H7 (cell line): Measurements from ENCODE around the gene MYO5C. TPM values are rescaled to one million over a fixed set of nuclear protein-coding genes. Genes with fewer than 3 reads are reported as not detected.

Experiments
- DNase-seq: peaks from one replicate; pipeline ENCODE4 v3.0.0; 2012
- H3K27me3 ChIP-seq: 2 replicates; pipeline ENCODE4 v1.6.0; 2011; ENCODE audit warnings: mild to moderate bottlenecking, low read length; ENCODE audit not compliant: control insufficient read depth, insufficient read depth
- H3K36me3 ChIP-seq: replicated peaks from 2 replicates; pipeline ENCODE4 v1.5.1; 2011; ENCODE audit warnings: low read length; ENCODE audit not compliant: control insufficient read depth, insufficient read depth
- H3K4me3 ChIP-seq: 2 replicates; pipeline ENCODE4 v1.5.1; 2011; ENCODE audit warnings: low read depth, mild to moderate bottlenecking, control low read depth, low read length, moderate library complexity; ENCODE audit not compliant: insufficient read depth
- total RNA-seq: library from RNA; depleted of rRNA; stranded (reverse); fragments of >200 nt; shearing (Covaris generic); gene quantifications from 2 replicates; pipeline ENCODE4 v1.2.3, GENCODE V29; 2014

Gene MYO5C
- total RNA-seq, 1 experiment from 2014 or later, result 1.7 TPM

DNA sequence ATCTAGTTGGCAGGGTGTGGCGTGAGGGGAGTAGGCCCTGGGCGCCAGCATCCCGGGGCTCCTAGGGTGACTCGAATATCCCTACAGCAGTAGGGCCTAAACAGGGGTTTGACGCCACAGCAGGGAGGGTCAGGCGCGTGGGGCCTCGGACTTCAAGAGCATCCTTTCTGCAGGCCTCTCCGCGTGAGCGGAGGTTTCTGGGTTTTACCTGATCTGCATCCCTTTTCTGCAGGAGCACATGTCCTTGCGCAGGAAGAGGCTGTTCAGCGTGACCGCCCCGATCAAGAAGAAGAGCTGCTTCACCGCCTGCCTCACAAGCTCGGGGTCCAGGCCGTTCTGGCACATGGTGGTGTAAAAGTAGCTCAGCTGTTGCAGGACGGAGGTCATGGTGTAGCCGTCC, 90.9 kb downstream of the MYO5C start:
- DNase-seq, result no peak
- Histone ChIP-seq H3K4me3 (no peak overlapping the region), H3K27me3 (no peaks in the 10 kb centered on the region), H3K36me3 (peaks cover 6% of the 10 kb centered on the region)

DNA sequence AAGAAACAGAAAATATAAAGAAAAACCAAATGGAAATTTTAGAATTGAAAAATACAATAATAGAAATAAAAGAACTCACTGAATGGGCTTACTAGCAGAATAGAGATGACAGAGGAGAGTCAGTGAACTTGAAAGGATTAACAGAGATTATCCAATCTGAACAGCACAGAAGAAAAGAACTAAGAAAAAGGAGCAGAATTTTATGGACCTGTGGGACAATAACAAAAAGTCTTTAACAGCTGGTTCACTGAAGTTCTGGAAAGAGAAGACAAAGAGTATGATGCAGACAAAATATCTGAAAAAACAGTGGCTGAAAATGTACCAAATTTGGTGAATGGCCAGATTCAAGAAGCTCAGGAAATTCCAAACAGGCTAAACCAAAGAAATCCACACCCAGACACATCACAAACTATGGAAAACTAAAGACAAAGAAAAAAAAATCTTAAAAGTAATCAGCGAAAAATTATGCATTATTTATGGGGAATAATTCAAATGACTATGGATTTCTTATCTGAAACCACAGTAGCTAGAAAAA, 94.7 kb downstream of the MYO5C start:
- no peaks in the 10 kb centered on the region for H3K27me3 ChIP-seq

DNA sequence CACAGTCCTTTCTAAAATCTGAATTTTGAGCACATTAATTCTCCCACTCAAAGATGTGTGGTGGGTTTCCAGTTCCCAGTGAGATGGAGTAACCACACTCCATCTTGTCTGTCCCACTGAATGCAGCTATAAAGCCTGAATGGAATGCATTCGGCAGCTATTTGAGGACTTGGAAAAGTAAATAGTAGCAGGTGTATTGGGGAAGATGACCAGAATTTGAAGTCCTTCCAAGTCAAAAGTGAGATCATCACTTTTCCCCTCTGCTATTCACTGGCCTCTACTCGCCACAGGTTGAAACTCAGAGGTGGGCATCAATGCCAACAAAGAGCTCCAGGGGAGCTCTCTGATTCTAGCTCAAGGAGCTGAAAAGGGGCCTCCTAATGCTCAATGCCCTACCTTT, 96.3 kb downstream of the MYO5C start:
- Histone ChIP-seq H3K36me3 (no peaks in the 10 kb centered on the region; the same call in none of the 2 replicates), H3K4me3 (no peak overlapping the region), H3K27me3 (no peaks in the 10 kb centered on the region)
- no peak for DNase-seq

More for the DNA sequence above, 94.7 kb downstream of the MYO5C start:
- Histone ChIP-seq H3K4me3 (no peak overlapping the region), H3K36me3 (peaks cover 2% of the 10 kb centered on the region)
- DNase-seq, result no peak

DNA sequence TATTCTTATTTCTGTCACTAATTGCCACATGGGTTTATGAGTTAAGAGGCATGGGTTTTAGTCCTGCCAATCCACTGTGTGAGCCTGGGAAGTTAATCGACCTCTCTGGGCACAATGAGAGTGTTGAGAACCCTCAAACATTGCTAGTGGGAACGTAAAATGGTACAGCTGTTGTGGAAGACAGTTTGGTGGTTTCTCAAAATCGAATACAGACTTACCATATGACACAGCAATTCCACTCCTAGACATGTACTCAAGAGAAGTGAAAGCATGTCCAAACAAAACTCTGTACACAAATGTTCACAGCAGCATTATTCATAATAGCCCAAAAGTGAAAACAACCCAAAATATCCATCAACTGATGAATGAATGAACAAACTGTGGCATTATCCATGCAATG, 98.7 kb downstream of the MYO5C start:
- Histone ChIP-seq H3K27me3 (no peaks in the 10 kb centered on the region), H3K4me3 (no peak overlapping the region), H3K36me3 (no peaks in the 10 kb centered on the region; the same call in 1 of the 2 replicates)
- DNase-seq, result no peak

DNA sequence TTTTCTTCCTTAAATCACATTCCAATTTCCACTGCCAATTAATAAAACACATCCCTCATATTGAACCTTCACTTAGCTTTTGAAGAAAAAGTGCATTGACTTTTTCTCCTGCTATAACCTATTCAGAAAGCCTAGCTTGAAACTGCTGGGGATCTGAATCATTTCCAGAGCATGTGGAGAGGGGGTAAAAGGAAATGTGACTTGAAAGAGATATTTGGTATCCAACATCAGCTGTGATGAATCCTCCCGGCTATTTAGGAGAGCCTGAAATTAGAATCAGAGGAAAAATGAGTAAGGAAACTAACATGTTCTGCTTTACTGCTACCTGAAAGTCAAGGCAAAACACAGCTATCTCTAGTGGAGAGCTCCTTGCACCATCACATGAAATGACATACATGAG, 101.8 kb downstream of the MYO5C start:
- H3K4me3 ChIP-seq, result no peak overlapping the region

DNA sequence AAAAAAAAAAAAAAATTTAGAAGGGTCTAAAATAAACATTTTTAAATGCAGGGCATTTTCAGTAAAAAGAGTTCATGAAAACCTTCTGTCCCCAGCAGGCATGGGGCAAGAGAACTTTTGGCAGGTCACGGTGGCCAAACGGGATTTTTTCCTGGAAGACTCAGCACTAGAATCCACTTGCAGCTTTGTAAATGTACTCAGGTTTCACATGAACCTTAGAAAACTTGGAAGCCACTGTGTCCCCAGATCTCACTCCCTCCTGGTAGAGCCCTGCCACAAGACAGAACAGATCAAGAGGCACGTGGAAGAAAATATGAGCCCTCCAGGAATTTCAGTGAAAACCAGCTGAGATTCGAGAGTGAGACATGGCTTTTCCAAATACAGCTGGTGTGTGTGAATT, 102.3 kb downstream of the MYO5C start:
- Histone ChIP-seq H3K27me3 (no peaks in the 10 kb centered on the region), H3K36me3 (no peaks in the 10 kb centered on the region; the same call in 1 of the 2 replicates), H3K4me3 (no peak overlapping the region)
- no peak for DNase-seq

More for the DNA sequence above, 101.8 kb downstream of the MYO5C start:
- Histone ChIP-seq H3K36me3 (no peaks in the 10 kb centered on the region; the same call in 1 of the 2 replicates), H3K27me3 (no peaks in the 10 kb centered on the region)
- DNase-seq, result no peak

DNA sequence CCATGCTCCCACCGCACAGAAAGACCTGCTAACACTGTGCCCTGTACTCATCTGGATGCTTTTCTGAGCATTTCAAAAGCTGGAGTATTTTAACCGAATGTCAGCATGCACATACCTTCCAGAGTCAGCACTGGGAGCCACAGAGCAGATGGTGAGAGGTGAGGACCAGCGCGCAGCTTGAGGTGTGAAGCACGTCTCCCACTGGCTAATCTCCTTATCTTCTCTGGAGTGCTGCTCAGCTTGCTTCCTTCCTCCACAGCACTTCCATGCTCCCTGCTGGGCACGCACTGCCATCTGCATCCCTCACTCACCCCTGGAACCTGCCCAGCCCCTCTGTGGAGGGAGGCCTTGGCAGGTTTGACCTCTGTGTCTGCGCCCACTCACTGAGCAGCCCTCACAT, 104.4 kb downstream of the MYO5C start, which contains the start of gene GNB5:
Gene GNB5, minus strand, starts transcription at position 186 of the 400 bp plus-strand sequence. CDS start 6,716 bp downstream, outside the sequence.
- no peak for DNase-seq
- Histone ChIP-seq H3K4me3 (no peak within 1 kb of the TSS), H3K36me3 (no peaks in the 10 kb centered on the region; the same call in 1 of the 2 replicates), H3K27me3 (no peaks in the 10 kb centered on the region)

DNA sequence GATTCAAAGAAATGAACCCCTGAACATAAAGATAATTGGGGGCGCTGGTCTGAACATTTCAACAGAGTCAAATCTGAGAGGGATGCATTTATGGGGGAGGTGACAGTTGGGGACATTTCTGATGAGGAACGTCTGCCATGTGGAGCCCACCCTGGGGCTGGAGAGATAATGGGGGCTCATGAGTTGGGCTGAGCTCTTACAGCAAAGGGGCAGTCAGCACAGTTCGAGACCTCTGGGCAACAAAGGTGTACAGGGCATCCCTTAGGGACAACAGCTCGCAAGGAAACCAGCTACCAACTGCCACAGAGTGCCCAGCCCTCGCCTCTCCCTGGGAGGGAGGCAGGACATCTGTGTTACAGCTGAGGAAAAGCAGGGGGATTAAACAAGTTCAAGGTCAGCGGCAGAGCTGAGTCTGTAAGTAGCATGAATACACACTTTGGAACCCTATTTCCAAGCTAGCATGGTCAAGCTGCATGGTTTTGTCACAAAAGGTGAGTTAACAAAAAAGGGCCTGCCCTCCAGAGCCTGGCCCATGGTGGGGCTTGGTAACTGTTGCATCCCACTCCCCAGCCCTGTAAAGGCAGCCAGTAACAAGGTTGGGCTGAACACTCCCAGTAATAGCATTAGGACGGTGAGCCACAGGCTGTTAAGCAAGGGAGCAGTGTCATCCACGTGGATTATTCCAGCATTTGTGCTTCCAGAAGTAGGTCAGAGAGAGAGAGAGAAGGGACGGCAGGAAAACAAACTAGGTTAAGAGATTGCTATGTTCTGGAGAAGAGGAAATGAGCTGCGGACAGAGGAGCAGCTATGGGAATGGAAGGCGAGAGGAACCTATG, 108.7 kb downstream of the MYO5C start:
- DNase-seq, result no peak
- no peaks in the 10 kb centered on the region for H3K36me3 ChIP-seq
- no peaks in the 10 kb centered on the region; the same call in 1 of the 2 replicates for H3K27me3 ChIP-seq
- H3K4me3 ChIP-seq, result no peak overlapping the region

DNA sequence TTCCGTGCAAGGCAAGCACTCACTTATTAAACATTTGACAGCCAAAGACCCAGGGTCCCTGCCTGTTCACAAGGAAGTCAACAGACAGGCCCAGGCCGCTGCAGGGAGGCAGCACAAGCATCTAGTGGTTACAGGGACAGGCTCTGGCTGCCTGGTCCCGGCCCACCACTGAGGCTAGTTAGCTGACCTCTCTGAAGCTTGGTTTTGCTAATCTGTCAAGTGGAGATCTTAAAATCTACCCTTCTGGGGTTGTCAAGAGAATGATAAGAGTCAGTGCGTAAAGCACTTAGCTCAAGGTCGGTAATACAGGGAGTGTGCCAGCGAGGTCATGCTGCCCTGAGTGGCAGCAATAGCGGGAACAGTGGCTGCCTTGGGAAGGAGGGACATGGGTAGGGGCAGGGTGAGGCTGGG, 110.4 kb downstream of the MYO5C start:
- H3K27me3 ChIP-seq, result peaks cover 9% of the 10 kb centered on the region
- no peak overlapping the region for H3K4me3 ChIP-seq
- DNase-seq, result no peak
- H3K36me3 ChIP-seq, result no peaks in the 10 kb centered on the region

DNA sequence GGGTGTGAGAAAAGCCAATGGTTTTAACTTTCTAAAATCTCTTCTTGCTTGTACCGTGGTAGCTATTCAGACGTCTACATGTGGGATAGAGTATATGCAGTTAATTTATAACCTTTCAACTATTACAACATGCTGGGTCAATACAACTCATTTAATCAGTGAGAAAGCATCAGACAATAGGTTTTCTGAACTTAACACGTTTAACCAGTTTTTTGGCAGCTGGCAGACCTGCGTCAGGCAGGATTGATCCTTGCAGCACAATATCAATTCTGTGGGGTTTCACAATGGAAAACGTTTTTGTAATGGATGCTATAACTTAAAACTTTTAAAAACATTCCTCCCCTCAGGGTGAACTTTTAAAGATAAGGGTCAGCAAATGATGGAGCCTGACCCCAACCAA, 110.9 kb downstream of the MYO5C start:
- no peak for DNase-seq
- Histone ChIP-seq H3K4me3 (no peak overlapping the region), H3K36me3 (no peaks in the 10 kb centered on the region), H3K27me3 (peaks cover 11% of the 10 kb centered on the region)

DNA sequence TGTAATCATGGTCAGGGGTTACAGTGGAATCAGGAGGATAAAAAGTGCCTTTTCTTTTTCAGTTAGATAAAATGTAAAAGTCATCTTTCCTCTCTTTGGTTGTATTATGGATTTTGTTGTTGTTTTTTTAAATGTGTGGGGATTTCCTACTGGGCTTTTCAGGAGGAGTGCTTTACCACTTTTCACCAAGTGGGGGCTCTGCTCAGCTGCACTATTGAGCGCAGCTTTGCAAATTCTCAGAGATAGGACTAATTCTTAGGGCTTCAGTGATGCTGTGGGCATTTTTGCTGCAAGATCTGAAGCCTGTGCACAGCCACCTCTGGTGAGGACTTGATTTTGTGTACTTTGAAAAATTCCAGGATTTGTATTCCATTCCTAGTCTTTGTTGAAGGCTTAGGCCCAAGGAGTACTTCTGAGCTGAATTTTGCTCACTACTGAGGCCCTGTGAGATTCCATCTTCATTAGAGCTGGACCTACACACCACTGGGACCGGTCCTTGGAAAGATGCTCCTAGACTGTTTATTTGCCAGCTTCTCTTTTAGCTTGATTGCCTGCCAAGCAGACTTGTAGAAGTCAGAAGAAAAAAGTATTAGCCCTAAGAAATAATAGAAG, 111.9 kb downstream of the MYO5C start:
- DNase-seq, result peak; percentile 68
- no peak overlapping the region for H3K4me3 ChIP-seq
- no peaks in the 10 kb centered on the region for H3K36me3 ChIP-seq
- H3K27me3 ChIP-seq, result peaks cover 11% of the 10 kb centered on the region

DNA sequence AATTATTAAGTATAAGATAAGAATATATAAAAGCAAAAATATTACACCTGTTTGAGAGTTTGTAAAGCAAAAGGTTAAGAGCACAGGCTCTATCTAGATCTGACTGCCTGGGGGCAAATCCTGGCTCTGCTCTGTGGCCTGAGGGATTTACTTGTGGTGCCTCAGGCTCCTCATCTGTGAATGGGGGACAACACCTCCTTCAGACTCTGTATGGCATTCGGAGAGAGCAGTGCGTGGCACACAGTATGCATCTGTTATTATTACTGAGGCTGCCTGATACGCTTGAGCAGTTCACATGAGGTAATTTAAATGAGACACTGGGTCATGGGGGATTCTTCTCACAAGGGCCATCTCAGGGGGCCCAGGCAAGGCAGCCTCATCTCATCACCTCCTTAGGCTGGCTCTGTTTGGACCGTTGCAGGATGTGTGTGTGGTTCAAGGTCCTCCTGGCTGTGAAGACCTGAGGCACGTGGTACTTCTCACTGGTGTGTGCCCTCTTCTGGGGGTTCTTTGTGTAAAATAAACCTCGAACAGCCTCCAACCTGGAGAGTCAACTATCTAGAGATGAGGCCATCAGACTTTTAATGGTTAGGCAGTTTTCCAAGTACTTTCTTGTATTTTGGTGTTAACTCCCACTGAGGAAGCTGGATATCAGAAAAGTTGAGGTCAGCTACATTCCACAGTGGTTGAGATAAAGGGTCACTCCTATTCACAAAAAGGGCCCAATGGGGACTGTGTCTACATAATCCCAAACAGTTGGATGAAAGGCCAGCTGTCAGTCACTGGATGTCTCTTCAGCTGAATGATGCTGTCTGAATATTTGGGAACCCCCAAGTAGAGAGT, 113.4 kb downstream of the MYO5C start:
- Histone ChIP-seq H3K27me3 (peaks cover 11% of the 10 kb centered on the region), H3K4me3 (no peak overlapping the region), H3K36me3 (no peaks in the 10 kb centered on the region)
- DNase-seq, result no peak

DNA sequence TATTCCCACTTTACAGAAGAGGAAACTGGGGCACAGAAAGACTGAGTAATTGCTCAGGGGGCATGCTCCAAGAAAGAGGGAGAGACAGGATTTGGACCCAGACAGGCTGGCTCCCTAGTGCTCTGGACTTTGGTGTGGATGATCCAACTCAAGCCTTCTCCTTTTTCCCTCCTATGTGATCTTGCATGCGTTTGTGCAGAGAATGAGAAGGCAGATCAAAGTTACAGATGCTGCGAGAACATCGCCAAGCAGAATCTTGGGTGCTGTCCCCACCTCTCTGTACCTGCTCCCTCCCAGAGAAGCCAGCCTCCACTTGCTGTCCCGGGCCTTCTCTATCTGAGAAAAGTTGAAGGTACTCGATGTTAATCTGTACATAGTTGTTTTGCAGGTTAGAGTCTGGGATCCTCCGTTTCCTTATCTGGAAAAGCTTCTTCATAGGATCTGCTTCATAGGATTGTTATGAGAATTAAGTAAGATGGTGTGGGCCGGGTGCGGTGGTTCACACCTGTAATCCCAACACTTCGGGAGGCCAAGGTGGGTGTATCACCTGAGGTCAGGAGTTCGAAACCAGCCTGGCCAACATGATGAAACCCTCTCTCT, 114.7 kb downstream of the MYO5C start:
- Histone ChIP-seq H3K27me3 (peaks cover 11% of the 10 kb centered on the region), H3K4me3 (peak overlapping the region; percentile 82; the same call in 1 of the 2 replicates), H3K36me3 (no peaks in the 10 kb centered on the region)
- no peak for DNase-seq
